Left lung (tissue), 8 donors: ENCODE results near the gene ARPP21. TPM values are rescaled to one million over a fixed set of nuclear protein-coding genes. Genes with fewer than 3 reads are reported as not detected.

Source experiments
- microRNA-seq, 2 donors: library from miRNA; unstranded; fragments of <30 nt; microRNA quantifications; one replicate each; pipeline ENCODE4, GENCODE V29; 2019
- polyA plus RNA-seq, 6 donors: library from polyadenylated mRNA; unstranded; fragments of 120-200 nt; gene quantifications; one replicate each; pipeline ENCODE4 v1.2.1, GENCODE V29; 2013; ENCODE audit not compliant: insufficient read length in 6 of 6
- total RNA-seq, 2 donors: library from RNA; stranded (reverse); fragmentation: NEBNext Ultra II Directional; extraction: Animal tissue kit (Norgen Biotek cat#: 25700); gene quantifications; one replicate each; pipeline ENCODE4 v1.2.1, GENCODE V29; 2021
- donor health status: DM: no; HTN: yes; CAD: no.
- donor health status: DM: no; HTN: no; CAD: no.

Gene ARPP21
- total and polyA plus RNA-seq, 8 donors, result 0.21 to 0.45 (median 0.27) TPM; not detected in 2

Small RNA genes within 50 kb of the gene (microRNA-seq; reads per million reads assigned to microRNA genes)
- 0.50 to 1.5 reads per million in 2 donors for gene MIR128-2
